HG03457 (cell line): ENCODE measurements around the gene TUBB.
"Not testable (repeated sequence)": the region's sequence is repeated elsewhere in the genome, so short reads cannot be mapped to it uniquely, and the experiment has no call there.

Experiments
- ATAC-seq: cut with Tn5 transposase; IDR thresholded peaks from one replicate; pipeline ENCODE4 v1.9.1; 2021; ENCODE audit warnings: moderate number of reproducible peaks; ENCODE audit not compliant: unreplicated experiment

Gene TUBB

GRCh38 chr6:30717845-30718720 is 2.1 kb upstream of the TUBB start:
- not testable (repeated sequence) for ATAC-seq

GRCh38 chr6:30719356-30719755 is 796 bp upstream of the TUBB start:
- ATAC-seq, result no peak

GRCh38 chr6:30720738-30721197 is 616 bp downstream of the TUBB start:
- no peak for ATAC-seq

- no peak for ATAC-seq
Observed at GRCh38 chr6:30721198-30722024, 1.3 kb downstream of the TUBB start.

GRCh38 chr6:30722025-30722279 is 1.8 kb downstream of the TUBB start:
- not testable (repeated sequence) for ATAC-seq

DNA sequence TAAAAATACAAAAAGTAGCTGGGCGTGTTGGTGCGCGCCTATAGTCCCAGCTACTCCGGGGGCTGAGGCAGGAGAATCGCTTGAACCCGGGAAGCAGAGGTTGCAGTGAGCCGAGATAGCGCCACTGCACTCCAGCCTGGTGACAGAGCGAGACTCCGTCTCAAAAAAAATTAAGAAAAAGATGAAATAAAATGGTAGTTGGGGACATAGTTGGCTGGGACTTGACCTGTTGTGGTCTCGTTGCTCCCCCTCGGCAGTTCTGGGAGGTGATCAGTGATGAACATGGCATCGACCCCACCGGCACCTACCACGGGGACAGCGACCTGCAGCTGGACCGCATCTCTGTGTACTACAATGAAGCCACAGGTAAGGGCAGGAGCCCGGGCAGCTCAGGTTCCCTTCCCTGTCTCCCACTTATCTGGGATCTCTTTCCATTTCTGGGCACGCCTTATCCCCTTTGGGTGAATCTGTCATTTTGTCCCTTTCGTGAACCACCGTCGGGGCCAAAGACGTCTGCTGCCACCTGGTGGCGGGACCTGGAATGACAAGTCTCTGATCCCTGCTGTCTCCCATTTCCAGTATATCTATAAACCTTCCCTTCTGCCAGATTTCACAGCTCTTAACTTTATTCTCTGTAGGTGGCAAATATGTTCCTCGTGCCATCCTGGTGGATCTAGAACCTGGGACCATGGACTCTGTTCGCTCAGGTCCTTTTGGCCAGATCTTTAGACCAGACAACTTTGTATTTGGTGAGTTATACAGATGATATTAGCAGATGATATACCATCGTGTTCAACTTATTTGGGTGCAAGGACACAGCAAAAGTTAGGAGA is 2.3 kb downstream of the TUBB start:
- no peak for ATAC-seq

DNA sequence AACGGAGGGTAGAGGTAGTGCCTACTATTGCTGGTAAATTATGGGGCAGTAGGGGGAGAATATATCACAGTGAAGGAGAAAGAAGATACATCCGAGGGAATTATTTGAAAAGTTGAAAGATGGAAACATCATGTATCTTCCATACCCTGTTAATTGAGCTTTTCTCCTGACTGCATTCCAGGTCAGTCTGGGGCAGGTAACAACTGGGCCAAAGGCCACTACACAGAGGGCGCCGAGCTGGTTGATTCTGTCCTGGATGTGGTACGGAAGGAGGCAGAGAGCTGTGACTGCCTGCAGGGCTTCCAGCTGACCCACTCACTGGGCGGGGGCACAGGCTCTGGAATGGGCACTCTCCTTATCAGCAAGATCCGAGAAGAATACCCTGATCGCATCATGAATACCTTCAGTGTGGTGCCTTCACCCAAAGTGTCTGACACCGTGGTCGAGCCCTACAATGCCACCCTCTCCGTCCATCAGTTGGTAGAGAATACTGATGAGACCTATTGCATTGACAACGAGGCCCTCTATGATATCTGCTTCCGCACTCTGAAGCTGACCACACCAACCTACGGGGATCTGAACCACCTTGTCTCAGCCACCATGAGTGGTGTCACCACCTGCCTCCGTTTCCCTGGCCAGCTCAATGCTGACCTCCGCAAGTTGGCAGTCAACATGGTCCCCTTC is 3.1 kb downstream of the TUBB start:
- ATAC-seq, result not testable (repeated sequence)

DNA sequence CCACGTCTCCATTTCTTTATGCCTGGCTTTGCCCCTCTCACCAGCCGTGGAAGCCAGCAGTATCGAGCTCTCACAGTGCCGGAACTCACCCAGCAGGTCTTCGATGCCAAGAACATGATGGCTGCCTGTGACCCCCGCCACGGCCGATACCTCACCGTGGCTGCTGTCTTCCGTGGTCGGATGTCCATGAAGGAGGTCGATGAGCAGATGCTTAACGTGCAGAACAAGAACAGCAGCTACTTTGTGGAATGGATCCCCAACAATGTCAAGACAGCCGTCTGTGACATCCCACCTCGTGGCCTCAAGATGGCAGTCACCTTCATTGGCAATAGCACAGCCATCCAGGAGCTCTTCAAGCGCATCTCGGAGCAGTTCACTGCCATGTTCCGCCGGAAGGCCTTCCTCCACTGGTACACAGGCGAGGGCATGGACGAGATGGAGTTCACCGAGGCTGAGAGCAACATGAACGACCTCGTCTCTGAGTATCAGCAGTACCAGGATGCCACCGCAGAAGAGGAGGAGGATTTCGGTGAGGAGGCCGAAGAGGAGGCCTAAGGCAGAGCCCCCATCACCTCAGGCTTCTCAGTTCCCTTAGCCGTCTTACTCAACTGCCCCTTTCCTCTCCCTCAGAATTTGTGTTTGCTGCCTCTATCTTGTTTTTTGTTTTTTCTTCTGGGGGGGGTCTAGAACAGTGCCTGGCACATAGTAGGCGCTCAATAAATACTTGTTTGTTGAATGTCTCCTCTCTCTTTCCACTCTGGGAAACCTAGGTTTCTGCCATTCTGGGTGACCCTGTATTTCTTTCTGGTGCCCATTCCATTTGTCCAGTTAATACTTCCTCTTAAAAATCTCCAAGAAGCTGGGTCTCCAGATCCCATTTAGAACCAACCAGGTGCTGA is 3.9 kb downstream of the TUBB start:
- not testable (repeated sequence) for ATAC-seq

DNA sequence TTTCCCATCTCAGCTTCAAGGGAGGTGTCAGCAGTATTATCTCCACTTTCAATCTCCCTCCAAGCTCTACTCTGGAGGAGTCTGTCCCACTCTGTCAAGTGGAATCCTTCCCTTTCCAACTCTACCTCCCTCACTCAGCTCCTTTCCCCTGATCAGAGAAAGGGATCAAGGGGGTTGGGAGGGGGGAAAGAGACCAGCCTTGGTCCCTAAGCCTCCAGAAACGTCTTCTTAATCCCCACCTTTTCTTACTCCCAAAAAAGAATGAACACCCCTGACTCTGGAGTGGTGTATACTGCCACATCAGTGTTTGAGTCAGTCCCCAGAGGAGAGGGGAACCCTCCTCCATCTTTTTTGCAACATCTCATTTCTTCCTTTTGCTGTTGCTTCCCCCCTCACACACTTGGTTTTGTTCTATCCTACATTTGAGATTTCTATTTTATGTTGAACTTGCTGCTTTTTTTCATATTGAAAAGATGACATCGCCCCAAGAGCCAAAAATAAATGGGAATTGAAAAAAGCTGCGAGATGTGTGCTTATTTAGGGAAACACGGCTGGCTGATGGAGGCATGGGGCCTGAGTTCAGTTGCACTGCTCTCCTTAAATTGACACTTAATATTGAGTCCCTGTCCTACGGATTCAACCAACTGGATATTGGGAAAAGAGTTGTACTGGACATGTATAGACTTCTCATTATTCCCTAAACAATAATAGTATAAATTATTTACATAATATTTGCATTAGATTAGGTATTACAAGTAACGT is 4.9 kb downstream of the TUBB start:
- no peak for ATAC-seq

GRCh38 chr6:30725713-30726505 is 5.8 kb downstream of the TUBB start:
- no peak for ATAC-seq

- ATAC-seq, result no peak
Observed at GRCh38 chr6:30726506-30727413, 6.6 kb downstream of the TUBB start.

DNA sequence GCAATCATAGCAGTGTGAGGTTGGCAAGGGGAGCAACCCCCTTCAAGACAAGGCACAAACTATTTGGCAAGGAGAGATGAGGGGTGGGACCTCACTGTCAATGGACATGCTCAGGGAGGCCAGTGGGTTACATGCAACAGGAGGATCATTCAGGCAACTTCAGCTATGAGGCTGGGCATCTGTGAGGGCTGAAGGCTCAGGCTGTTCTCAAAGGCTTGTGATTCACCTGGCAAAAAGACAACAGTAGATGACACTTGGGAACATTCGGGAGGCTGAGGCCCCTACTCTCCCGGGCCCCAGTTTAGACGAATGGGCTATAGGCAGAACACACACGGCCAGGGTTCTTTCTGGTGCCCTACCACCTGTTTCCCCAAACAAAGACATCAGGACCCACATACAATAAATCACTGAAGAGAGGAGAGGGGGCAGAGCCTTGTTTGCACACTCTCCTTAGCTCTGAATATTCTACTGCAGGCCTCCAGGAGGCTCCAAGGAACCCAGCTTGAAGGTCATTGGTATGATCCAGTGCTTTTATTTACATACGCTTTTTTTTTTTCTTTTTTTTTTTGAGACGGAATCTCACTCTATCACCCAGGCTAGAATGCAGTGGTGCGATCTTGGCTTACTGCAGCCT is 7.9 kb downstream of the TUBB start:
- no peak for ATAC-seq

- no peak for ATAC-seq
Observed at GRCh38 chr6:30730601-30731435, 10.7 kb downstream of the TUBB start.

- ATAC-seq, result no peak
Observed at GRCh38 chr6:30732237-30732943, 12.2 kb downstream of the TUBB start.

- no peak for ATAC-seq
Observed at GRCh38 chr6:30735668-30736314, 15.6 kb downstream of the TUBB start.
